GM10847 (cell line): ENCODE results near the gene AIP.

ENCODE experiments used
- POLR2A ChIP-seq: IDR thresholded peaks from 2 replicates; pipeline ENCODE4 v1.6.1; 2011; ENCODE audit not compliant: insufficient read length; ENCODE audit errors: extremely low read depth

The AIP gene

GRCh38 chr11:67441098-67441563 is 41.7 kb upstream of the AIP start:
- no peak for TF ChIP-seq POLR2A

GRCh38 chr11:67441731-67442351 is 41.0 kb upstream of the AIP start:
- no peak for TF ChIP-seq POLR2A

- peak; percentile 19 for TF ChIP-seq POLR2A
These were observed 40.1 kb upstream of the AIP start for GRCh38 chr11:67442504-67443404.

- no peak for TF ChIP-seq POLR2A
These were observed 37.3 kb upstream of the AIP start for GRCh38 chr11:67445515-67445914.

- no peak for TF ChIP-seq POLR2A
These were observed 34.6 kb upstream of the AIP start for GRCh38 chr11:67448220-67448609.

- no peak for TF ChIP-seq POLR2A
These were observed 33.5 kb upstream of the AIP start for GRCh38 chr11:67449116-67449844.

GRCh38 chr11:67450796-67451657 is 31.8 kb upstream of the AIP start:
- no peak for TF ChIP-seq POLR2A

GRCh38 chr11:67451658-67451976 is 31.2 kb upstream of the AIP start:
- no peak for TF ChIP-seq POLR2A

GRCh38 chr11:67452141-67452952 is 30.5 kb upstream of the AIP start, which contains the start of gene GPR152:
TSS of gene GPR152 (minus strand) at chr11:67452729. CDS start at chr11:67452724, 5 bp downstream.
- no peak for TF ChIP-seq POLR2A

GRCh38 chr11:67453816-67454732 is 28.8 kb upstream of the AIP start:
- no peak for TF ChIP-seq POLR2A

GRCh38 chr11:67455054-67455453 is 27.8 kb upstream of the AIP start, which contains the start of gene CABP4:
TSS of gene CABP4 (plus strand) at chr11:67455354. CDS start at chr11:67455424, 70 bp downstream.
- TF ChIP-seq POLR2A: no peak

GRCh38 chr11:67456068-67456705 is 26.6 kb upstream of the AIP start:
- no peak for TF ChIP-seq POLR2A
